Bone marrow (tissue), 2 donors: ENCODE measurements around the gene PTGFR.

Experiments
- DNase-seq, 2 donors: peaks; one replicate each; lab custom pipeline; 2025; lab: John Stamatoyannopoulos, UW

Gene PTGFR

DNA sequence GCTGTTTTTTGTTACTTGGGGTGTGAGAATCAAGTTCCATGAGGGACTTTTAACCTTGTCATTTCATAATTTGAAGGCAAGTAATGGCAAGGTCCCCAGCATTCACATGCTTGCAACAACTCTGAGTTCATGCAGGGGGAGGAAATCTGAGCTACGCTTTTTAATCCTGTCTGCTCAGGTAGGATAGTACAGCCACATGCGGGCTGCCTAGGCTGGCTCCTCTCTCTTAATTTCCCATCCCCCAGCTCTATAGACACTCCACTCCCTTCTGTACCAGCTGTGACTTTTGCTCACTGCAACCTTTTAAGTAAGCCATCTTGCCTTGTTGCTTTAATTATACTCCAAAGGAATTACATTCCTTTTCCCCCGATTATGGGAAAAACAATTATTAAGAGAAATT is 30.1 kb downstream of the PTGFR start:
- no peak for DNase-seq

DNA sequence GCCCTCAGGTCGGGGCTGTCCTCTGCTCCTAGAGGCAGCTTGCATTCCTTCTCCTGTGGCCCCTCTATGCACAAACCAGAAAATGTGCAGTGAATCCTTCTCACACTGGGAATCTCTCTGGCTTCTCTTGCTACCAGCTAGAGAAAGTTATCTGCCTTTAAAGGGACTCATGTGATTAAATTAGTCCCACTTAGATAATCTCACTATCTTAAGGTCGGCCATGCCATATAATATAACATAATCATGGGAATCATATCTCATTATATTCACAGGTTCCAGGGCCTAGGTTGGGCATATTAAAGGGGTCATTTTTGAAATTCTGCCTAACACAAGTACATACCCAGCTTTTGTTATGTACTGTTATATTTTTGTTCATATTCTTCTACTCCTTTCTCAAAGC is 31.4 kb downstream of the PTGFR start:
- DNase-seq: no peak

GRCh38 chr1:78526496-78526895 is 35.7 kb downstream of the PTGFR start:
- DNase-seq: no peak

DNA sequence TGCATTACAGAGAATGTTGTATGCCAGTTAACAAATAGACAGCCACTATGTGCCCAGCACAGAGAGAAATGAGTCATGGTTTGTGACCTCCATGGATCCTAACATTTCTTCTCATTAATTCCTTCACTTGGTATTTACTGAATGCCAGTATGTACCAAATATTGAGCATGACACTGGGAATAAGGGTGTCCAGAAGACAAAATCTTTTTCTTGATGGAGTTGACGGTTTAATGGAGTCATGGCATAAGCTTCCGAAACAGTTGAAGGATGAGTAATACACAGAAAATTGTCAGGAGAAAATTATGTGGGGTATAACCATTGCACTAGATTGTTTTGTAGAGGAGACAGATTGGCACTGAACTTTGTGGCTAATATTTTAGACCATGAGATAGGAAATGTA is 36.9 kb downstream of the PTGFR start:
- DNase-seq: no peak

- no peak for DNase-seq
Measured at GRCh38 chr1:78533527-78533926, 42.8 kb downstream of the PTGFR start.

- DNase-seq: no peak
Measured at GRCh38 chr1:78535286-78535685, 44.5 kb downstream of the PTGFR start.

DNA sequence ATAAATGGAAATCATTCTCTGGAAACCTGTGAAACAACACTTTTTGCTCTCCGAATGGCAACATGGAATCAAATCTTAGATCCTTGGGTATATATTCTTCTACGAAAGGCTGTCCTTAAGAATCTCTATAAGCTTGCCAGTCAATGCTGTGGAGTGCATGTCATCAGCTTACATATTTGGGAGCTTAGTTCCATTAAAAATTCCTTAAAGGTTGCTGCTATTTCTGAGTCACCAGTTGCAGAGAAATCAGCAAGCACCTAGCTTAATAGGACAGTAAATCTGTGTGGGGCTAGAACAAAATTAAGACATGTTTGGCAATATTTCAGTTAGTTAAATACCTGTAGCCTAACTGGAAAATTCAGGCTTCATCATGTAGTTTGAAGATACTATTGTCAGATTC is 45.7 kb downstream of the PTGFR start:
- DNase-seq: no peak

DNA sequence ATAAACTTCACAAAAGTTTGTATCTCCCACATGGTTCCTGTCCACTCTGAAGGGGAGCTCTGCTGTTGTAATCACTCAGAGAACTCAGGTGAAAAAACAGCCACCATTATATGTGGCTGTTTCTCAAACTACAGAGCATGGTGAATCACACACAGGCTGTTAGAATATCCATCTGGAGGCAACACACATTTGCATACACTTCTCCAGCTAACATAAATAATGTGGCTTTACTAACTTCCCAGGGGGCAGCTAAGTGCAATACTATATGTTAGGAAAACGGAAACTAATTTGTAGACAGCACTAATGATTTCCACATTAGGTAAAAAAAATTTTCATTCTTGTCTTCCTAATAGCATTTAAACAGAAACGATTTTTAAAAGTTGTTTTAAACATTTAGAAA is 49.3 kb downstream of the PTGFR start:
- DNase-seq: no peak

DNA sequence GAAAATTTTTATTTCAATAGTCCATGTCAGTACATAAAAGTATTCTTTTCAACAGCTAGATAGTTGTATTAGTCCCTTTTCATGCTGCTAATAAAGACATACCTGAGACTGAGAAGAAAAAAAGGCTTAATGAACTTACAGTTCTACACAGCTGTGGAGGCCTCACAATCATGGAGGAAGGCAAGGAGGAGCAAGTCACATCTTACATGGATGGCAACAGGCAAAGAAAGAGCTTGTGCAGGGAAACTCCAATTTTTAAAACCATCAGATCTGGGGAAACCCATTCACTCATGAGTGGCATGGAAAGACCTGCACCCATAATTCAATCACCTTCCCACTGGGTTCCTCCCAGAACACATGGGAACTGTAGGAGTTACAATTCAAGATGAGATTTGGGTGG is 50.7 kb downstream of the PTGFR start:
- no peak for DNase-seq

- DNase-seq: no peak
Measured at GRCh38 chr1:78543941-78544643, 53.3 kb downstream of the PTGFR start.

DNA sequence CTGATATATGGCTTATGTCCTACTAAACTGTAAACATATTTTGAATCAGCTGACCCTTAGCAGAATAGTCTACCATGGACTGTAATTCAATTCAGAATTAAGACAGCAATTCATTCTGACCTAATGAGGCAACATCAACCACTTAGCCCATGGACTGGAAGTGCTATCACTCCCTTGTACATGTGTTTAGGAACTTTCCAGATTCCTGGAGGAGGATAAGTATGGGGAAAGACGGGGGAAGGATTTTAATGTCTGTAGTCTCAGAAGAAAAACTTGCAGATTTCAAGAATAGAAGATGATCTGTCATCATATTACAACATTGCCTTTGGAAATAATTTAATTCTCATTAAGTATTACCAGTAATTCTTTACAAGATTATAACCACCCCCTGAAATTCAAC is 56.3 kb downstream of the PTGFR start:
- no peak for DNase-seq

GRCh38 chr1:78549331-78549730 is 58.6 kb downstream of the PTGFR start:
- no peak for DNase-seq

- no peak for DNase-seq
Measured at GRCh38 chr1:78549891-78550290, 59.1 kb downstream of the PTGFR start.

DNA sequence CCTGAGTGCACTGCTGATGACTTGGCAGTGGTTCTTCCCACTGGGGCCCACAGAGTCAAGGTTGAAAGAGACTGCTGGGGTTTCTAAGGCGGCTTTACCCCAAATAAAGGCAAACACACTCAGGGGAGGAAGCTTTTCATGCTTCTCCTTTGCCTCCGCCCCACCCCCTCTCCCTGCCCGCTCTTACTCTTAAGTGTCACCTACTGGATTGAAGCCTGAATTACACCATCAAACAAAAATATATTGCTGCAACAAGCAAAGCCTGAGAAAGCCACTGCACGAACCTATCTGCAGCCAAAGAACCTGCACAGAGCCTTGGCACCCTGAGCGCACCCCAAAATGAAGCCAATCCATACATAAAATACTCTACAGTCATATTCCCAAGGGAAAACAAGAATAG is 63.1 kb downstream of the PTGFR start:
- DNase-seq: no peak

DNA sequence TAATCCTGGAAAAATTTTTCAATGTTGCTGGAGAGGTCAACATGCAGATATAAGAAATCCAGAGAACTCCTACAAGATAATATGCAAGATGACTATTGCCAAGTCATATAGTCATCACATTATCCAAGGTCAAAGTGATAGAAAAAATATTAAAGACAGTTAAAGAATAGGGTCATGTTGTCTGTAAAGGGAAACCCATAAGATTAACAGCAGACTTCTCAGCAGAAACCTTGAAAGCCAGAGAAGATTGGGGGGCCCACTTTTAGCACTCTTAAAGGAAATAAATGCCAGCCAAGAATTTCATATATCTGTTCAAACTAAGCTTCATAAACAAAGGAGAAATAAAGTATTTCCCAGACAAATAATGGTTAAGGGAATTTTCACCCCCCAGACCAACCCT is 64.1 kb downstream of the PTGFR start:
- no peak for DNase-seq

DNA sequence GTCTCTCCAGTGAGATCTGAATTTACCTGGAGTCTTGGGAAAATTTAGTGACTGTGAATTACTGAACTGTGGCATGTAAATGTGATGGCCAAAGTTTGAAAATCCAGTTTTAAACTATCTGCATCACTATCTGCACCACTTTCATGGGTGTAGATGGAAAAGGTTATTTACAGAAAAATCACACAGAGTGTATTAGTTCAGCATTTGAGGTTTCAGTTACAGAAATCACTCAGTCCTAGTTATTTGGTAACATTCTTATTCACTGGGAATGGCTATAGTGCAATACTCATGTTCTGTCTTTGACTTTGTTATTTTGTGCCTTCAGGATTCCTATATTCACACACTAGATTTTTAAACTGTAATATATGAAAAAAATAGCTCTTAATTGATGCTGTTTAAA is 68.9 kb downstream of the PTGFR start:
- no peak for DNase-seq

DNA sequence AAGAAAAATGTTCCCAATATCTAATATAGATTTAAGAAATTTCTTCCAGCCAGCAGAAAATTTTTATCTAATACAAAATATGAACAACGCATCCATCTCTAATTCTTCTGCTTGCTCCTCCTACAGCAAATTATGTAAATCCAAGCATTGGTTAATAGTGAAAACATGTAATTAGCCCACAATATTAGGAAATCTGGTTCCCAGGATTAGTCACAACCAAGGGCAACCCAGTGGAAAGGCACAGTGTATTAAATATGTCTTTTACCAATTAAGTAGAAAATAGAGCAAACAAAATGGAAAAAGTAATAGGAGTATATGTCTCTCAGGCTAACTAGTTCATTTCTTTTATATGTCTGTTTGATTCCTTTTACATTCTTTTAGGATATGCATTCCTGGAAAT is 70.0 kb downstream of the PTGFR start:
- no peak for DNase-seq

GRCh38 chr1:78561856-78562255 is 71.1 kb downstream of the PTGFR start:
- no peak for DNase-seq

DNA sequence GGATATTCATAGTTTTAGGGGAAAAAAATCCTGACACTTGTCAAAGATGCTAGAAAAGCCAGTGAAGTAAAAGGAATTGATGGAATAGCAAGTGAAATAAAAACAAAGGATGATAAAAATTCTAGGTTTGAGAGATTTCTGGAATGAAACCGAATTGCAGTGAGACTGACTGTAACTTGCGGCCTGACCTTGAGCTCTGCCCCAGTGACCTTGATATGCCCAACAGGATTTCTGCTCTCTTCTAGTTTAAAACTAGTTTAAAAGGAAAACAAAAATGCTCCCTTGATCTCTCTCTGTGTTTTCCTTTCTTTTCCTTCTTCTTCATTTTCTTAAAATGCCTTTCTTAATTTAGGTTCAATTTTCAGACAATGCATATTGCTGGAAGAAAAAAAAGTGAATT is 74.6 kb downstream of the PTGFR start:
- DNase-seq: no peak

DNA sequence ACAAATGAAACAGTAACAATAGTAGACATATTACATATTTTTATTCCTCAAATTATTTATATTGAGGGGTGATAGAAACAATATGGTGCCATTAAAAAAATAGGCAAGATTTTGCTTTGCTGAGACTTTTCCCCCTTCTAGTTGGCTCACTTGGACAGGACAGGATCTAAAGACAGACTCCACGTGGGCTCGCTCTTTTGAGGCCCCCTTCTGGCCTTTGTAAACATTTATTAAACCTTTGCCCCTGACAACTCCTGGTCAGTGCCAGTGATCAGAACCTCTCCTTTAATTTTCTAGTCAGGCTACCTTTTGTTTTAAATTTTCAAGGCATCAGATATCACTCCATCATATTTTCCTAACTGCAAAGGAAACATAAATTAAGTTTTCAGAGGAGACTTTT is 79.8 kb downstream of the PTGFR start:
- no peak for DNase-seq

GRCh38 chr1:78577257-78578100 is 86.7 kb downstream of the PTGFR start:
- no peak for DNase-seq

DNA sequence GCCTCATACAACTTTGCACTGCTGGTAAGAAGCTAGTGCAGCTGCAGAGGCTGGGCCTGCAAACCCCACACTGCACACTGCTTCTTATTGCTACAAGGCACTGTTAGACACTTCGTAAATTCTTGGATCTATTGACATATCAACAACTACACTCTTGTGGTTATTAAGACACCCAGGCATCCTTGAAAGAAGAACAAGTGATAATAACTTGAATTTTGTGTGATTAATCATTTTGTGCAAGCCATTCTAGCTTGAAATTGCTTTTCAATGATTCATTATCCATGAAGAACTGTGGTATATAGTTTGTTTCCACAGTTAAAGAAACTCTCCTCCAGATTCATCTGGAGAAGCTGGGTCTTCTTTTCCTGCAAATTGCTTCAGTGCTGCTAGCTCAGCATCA is 95.8 kb downstream of the PTGFR start:
- DNase-seq: no peak

DNA sequence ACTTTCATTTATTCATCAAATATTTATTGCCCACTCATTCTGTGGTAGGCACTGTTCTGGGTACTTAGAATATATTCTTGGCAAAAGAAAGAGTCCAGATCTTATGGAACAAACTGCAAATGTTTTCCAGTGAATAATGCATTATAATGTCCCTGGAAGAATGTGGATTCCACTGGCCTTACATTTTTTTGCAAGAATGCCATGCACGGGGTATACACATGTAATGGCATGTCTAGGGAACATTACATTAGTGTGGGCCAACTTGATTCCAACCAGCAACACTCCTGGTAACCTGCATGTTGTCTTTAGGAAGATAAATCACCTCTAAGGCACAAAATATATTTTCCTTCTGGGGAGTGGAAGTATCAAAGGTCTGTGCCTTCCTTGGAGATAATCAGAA is 96.4 kb downstream of the PTGFR start:
- DNase-seq: no peak
